CD14-positive monocyte (primary cell): Measurements from ENCODE around the gene ZNF181. TPM values are rescaled to one million over a fixed set of nuclear protein-coding genes. Genes with fewer than 3 reads are reported as not detected.

Experiments used
- DNase-seq, 3 donors: peaks; one replicate each; pipeline ENCODE4 v3.0.0-alpha.2; 2011 to 2022
- H2AFZ ChIP-seq: 2 replicates; pipeline ENCODE4 v1.6.0; 2012; ENCODE audit warnings: mild to moderate bottlenecking, low read depth, low read length, inconsistent platforms; ENCODE audit not compliant: insufficient read depth, poor library complexity, severe bottlenecking
- H3K27ac ChIP-seq, 2 donors: 1 replicate in 1 of 2; 2 replicates in 1 of 2; pipeline ENCODE4 v1.5.1; 2012 to 2013; ENCODE audit warnings: low read length in 2 of 2, control low read depth in 1 of 2, inconsistent platforms in 1 of 2, low read depth in 1 of 2, mild to moderate bottlenecking in 1 of 2
- H3K27me3 ChIP-seq, 2 donors: one replicate each; pipeline versions ENCODE4 v1.6.0 to v1.6.1; 2011 to 2013; ENCODE audit warnings: low read length in 2 of 2; ENCODE audit not compliant: control insufficient read depth in 2 of 2, insufficient read depth in 2 of 2
- H3K36me3 ChIP-seq, 2 donors: replicated peaks in 1 of 2; 1 replicate in 1 of 2; 2 replicates in 1 of 2; pipeline versions ENCODE4 v1.5.1 to v1.6.1; 2012 to 2013; ENCODE audit warnings: low read length in 2 of 2, control low read depth in 1 of 2, inconsistent platforms in 1 of 2, mild to moderate bottlenecking in 1 of 2; ENCODE audit not compliant: insufficient read depth in 2 of 2, control insufficient read depth in 1 of 2
- H3K4me1 ChIP-seq, 2 donors: 1 replicate in 1 of 2; 2 replicates in 1 of 2; pipeline versions ENCODE4 v1.5.1 to v1.6.1; 2012 to 2013; ENCODE audit warnings: low read length in 2 of 2, control low read depth in 1 of 2, inconsistent platforms in 1 of 2, mild to moderate bottlenecking in 1 of 2, moderate library complexity in 1 of 2; ENCODE audit not compliant: insufficient read depth in 2 of 2, control insufficient read depth in 1 of 2
- H3K4me2 ChIP-seq: replicated peaks from 2 replicates; pipeline ENCODE3; 2012; ENCODE audit warnings: low read length, moderate library complexity, mild to moderate bottlenecking; ENCODE audit not compliant: poor library complexity, severe bottlenecking; ENCODE audit errors: extremely low read depth
- H3K4me3 ChIP-seq, 3 experiments: fragments of 200-600 bp in 1 of 3; sonication (generic) in 1 of 3; replicated peaks in 1 of 3; 1 replicate in 2 of 3; 2 replicates in 1 of 3; pipeline ENCODE4 v1.5.1; 2011 to 2013; ENCODE audit warnings: low read length in 3 of 3, mild to moderate bottlenecking in 3 of 3, control low read depth in 2 of 3, low read depth in 2 of 3, inconsistent platforms in 1 of 3, moderate library complexity in 1 of 3
- H3K79me2 ChIP-seq: 2 replicates; pipeline ENCODE4 v1.6.0; 2012; ENCODE audit warnings: mild to moderate bottlenecking, control low read depth, inconsistent platforms, low read length, moderate library complexity; ENCODE audit not compliant: insufficient read depth
- H3K9ac ChIP-seq: 2 replicates; pipeline ENCODE4 v1.6.0; 2017; ENCODE audit warnings: low read length, mild to moderate bottlenecking; ENCODE audit not compliant: insufficient read depth, poor library complexity, severe bottlenecking
- H3K9me3 ChIP-seq, 2 donors: replicated peaks in 1 of 2; 1 replicate in 1 of 2; 2 replicates in 1 of 2; pipeline versions ENCODE4 v1.5.1 to v1.6.1; 2012 to 2013; ENCODE audit warnings: low read length in 2 of 2, control low read depth in 1 of 2; ENCODE audit not compliant: control insufficient read depth in 1 of 2, insufficient read depth in 1 of 2
- H4K20me1 ChIP-seq: 2 replicates; pipeline ENCODE4 v1.6.0; 2012; ENCODE audit warnings: mild to moderate bottlenecking, low read length, control low read depth, moderate library complexity; ENCODE audit not compliant: insufficient read depth
- H3K27ac Mint-ChIP-seq, 7 donors: one replicate each; pipeline ENCODE4 v1.8.0; 2020; ENCODE audit warnings: mild to moderate bottlenecking in 7 of 7, mixed read lengths in 7 of 7, moderate library complexity in 6 of 7, inconsistent platforms in 2 of 7
- H3K27me3 Mint-ChIP-seq, 3 donors: one replicate each; pipeline ENCODE4 v1.8.0; 2021 to 2022; ENCODE audit warnings: low read depth in 3 of 3, mild to moderate bottlenecking in 3 of 3, mixed read lengths in 3 of 3, moderate library complexity in 3 of 3, inconsistent platforms in 1 of 3
- H3K36me3 Mint-ChIP-seq, 2 donors: one replicate each; pipeline ENCODE4 v1.8.0; 2020; ENCODE audit warnings: mixed read lengths in 2 of 2, inconsistent platforms in 1 of 2, mild to moderate bottlenecking in 1 of 2
- H3K4me1 Mint-ChIP-seq: one replicate; pipeline ENCODE4 v1.8.0; 2020; ENCODE audit warnings: mild to moderate bottlenecking, mixed read lengths
- H3K4me3 Mint-ChIP-seq, 2 donors: one replicate each; pipeline ENCODE4 v1.8.0; 2020; ENCODE audit warnings: mild to moderate bottlenecking in 2 of 2, mixed read lengths in 2 of 2, moderate library complexity in 1 of 2
- H3K9me3 Mint-ChIP-seq, 7 donors: one replicate each; pipeline ENCODE4 v1.8.0; 2020 to 2022; ENCODE audit warnings: mixed read lengths in 7 of 7, mild to moderate bottlenecking in 6 of 7, moderate library complexity in 6 of 7, inconsistent platforms in 2 of 7
- CTCF ChIP-seq: fragments of 200-600 bp; IDR thresholded peaks from one replicate; pipeline ENCODE4 v1.8.0; 2022; ENCODE audit warnings: antibody characterized with exemption, mild to moderate bottlenecking
- WGBS: methylation state at CpG from one replicate; pipeline ENCODE4 v1.1.5; 2013; ENCODE audit warnings: missing lambda C conversion rate; ENCODE audit not compliant: insufficient coverage; 5-methylcytosine and 5-hydroxymethylcytosine counted together
- intact Hi-C, 2 donors: fragments of 100-400 bp; cut with micrococcal nuclease; formaldehyde crosslinking; loops; one replicate each; pipeline versions ENCODE4 v1.15.0 to v1.15.1; 2023
- polyA plus RNA-seq, 3 donors: library from polyadenylated mRNA; depleted of rRNA in 1 of 3; unstranded in 2 of 3; stranded (reverse) in 1 of 3; fragments of 300-500 nt in 2 of 3; fragments of >200 nt in 1 of 3; fragmentation: Illumina TruSeq in 2 of 3; gene quantifications; 1 replicate in 2 of 3; 2 replicates in 1 of 3; pipeline ENCODE4 v1.2.3, GENCODE V29; 2012 to 2021

ZNF181 gene
- polyA plus RNA-seq, 3 donors, result 2.3 to 5.7 (median 3.0) TPM

DNA sequence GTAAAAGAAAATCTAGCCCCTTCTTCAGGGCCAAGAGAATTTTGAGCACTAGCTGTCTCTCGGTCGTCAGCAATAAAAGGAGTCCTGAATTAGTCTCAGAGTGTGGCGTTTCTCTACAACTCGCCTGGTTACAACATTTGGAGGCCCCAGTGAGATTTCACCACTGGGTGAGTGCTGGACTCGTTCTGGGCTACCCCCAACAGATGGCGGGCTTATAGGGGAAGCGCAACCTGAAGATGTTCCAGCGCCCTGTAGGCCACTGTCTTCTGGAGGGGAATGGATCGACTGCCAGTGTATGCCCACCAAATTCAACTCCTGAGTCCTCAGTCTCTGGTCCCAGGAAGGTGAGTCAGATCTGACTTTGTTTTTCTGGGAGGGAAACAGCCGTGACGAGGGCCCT lies 11.7 kb upstream of the ZNF181 start:
- H3K27ac ChIP-seq, result no peak overlapping the region
- no peak overlapping the region for H2AFZ ChIP-seq
- H3K4me3 ChIP-seq, result no peak overlapping the region
- no peak for DNase-seq
- no peaks in the 10 kb centered on the region for H3K36me3 ChIP-seq
- H3K4me3 Mint-ChIP-seq, result no peak overlapping the region
- H3K4me1 ChIP-seq, result no peaks in the 10 kb centered on the region
- no peaks in the 10 kb centered on the region for H3K79me2 ChIP-seq
- H3K4me1 Mint-ChIP-seq, result no peaks in the 10 kb centered on the region
- H4K20me1 ChIP-seq, result no peaks in the 10 kb centered on the region
- H3K27me3 ChIP-seq, result peaks cover 0 to 3% of the 10 kb centered on the region in 2 donors
- H3K27ac Mint-ChIP-seq, result no peak overlapping the region
- H3K9me3 Mint-ChIP-seq, result peaks cover 2 to 19% (median 13%) of the 10 kb centered on the region in 7 donors
- peaks cover 6 to 12% (median 8%) of the 10 kb centered on the region in 3 donors for H3K27me3 Mint-ChIP-seq
- no peak overlapping the region for H3K4me2 ChIP-seq
- intact Hi-C loops, result no loop called here
- no peak for TF ChIP-seq CTCF
- 71% methylated on average over 8 of the region's 11 CpGs for WGBS
- peaks cover 4% of the 10 kb centered on the region in 2 donors for H3K9me3 ChIP-seq
- no peaks in the 10 kb centered on the region for H3K36me3 Mint-ChIP-seq
- no peak overlapping the region for H3K9ac ChIP-seq

GRCh38 chr19:34725400-34725799 lies 8.6 kb upstream of the ZNF181 start:
- H3K27ac Mint-ChIP-seq, result no peak overlapping the region
- peaks cover 8 to 13% (median 9%) of the 10 kb centered on the region in 3 donors for H3K27me3 Mint-ChIP-seq
- no peak overlapping the region for H3K4me2 ChIP-seq

More at GRCh38 chr19:34725400-34725799, 8.6 kb upstream of the ZNF181 start:
- Mint-ChIP-seq H3K9me3 (peaks cover 6 to 37% (median 21%) of the 10 kb centered on the region in 7 donors), H3K36me3 (no peaks in the 10 kb centered on the region), H3K4me3 (no peak overlapping the region), H3K4me1 (no peaks in the 10 kb centered on the region)
- H3K9me3 ChIP-seq, result peaks cover 4 to 7% of the 10 kb centered on the region in 2 donors
- no peaks in the 10 kb centered on the region for H3K36me3 ChIP-seq
- no peak overlapping the region for H3K4me3 ChIP-seq
- intact Hi-C loops, result no loop called here
- no peak for TF ChIP-seq CTCF
- no peak overlapping the region for H3K9ac ChIP-seq
- H3K27ac ChIP-seq, result no peak overlapping the region
- H4K20me1 ChIP-seq, result no peaks in the 10 kb centered on the region
- no peak overlapping the region for H2AFZ ChIP-seq
- no peaks in the 10 kb centered on the region for H3K27me3 ChIP-seq
- WGBS, result 34% methylated on average over 5 of the region's 6 CpGs
- DNase-seq, result no peak
- H3K4me1 ChIP-seq, result no peaks in the 10 kb centered on the region
- H3K79me2 ChIP-seq, result no peaks in the 10 kb centered on the region
